Femur (tissue), 1 donor: Measurements from ENCODE around the gene NRG2.

Source experiments
- DNase-seq: peaks from one replicate; pipeline ENCODE4 v3.0.0-alpha.2; 2017

The NRG2 gene

GRCh38 chr5:140005145-140005591 is 37.9 kb downstream of the NRG2 start:
- DNase-seq: no peak

GRCh38 chr5:140004174-140004573 is 38.9 kb downstream of the NRG2 start:
- no peak for DNase-seq

GRCh38 chr5:140003519-140003918 is 39.6 kb downstream of the NRG2 start:
- no peak for DNase-seq

GRCh38 chr5:140000332-140000731 is 42.8 kb downstream of the NRG2 start:
- no peak for DNase-seq

GRCh38 chr5:139998837-139999236 is 44.3 kb downstream of the NRG2 start:
- DNase-seq: no peak

- no peak for DNase-seq
Observed at GRCh38 chr5:139997276-139997675, 45.8 kb downstream of the NRG2 start.

GRCh38 chr5:139995929-139996328 is 47.2 kb downstream of the NRG2 start:
- DNase-seq: no peak

- DNase-seq: no peak
Observed at GRCh38 chr5:139994234-139994633, 48.9 kb downstream of the NRG2 start.

GRCh38 chr5:139985733-139986132 is 57.4 kb downstream of the NRG2 start:
- no peak for DNase-seq

GRCh38 chr5:139985290-139985689 is 57.8 kb downstream of the NRG2 start:
- no peak for DNase-seq

GRCh38 chr5:139984816-139985215 is 58.3 kb downstream of the NRG2 start:
- no peak for DNase-seq

- DNase-seq: no peak
Observed at GRCh38 chr5:139982975-139983240, 60.2 kb downstream of the NRG2 start.

GRCh38 chr5:139982157-139982974 is 60.7 kb downstream of the NRG2 start:
- no peak for DNase-seq

GRCh38 chr5:139980765-139981164 is 62.3 kb downstream of the NRG2 start:
- no peak for DNase-seq

GRCh38 chr5:139979943-139980342 is 63.2 kb downstream of the NRG2 start:
- DNase-seq: no peak

GRCh38 chr5:139979518-139979917 is 63.6 kb downstream of the NRG2 start:
- DNase-seq: no peak

GRCh38 chr5:139976703-139977102 is 66.4 kb downstream of the NRG2 start:
- DNase-seq: no peak

- DNase-seq: no peak
Observed at GRCh38 chr5:139975942-139976341, 67.2 kb downstream of the NRG2 start.

- no peak for DNase-seq
Observed at GRCh38 chr5:139975306-139975705, 67.8 kb downstream of the NRG2 start.

- no peak for DNase-seq
Observed at GRCh38 chr5:139974661-139975060, 68.4 kb downstream of the NRG2 start.

GRCh38 chr5:139971202-139971725 is 71.8 kb downstream of the NRG2 start:
- DNase-seq: no peak

- DNase-seq: no peak
Observed at GRCh38 chr5:139969318-139969717, 73.8 kb downstream of the NRG2 start.

- peak; percentile 91 for DNase-seq
Observed at GRCh38 chr5:139968547-139969261, 74.4 kb downstream of the NRG2 start.

- DNase-seq: no peak
Observed at GRCh38 chr5:139967353-139967752, 75.7 kb downstream of the NRG2 start.
